Activated T-helper 17 cell treated with anti-CD3 and anti-CD28 coated beads, Interleukin-2, amount 50 U/mL, for 72 hours (primary cell): ENCODE data around the gene MXRA7. TPM values are rescaled to one million over a fixed set of nuclear protein-coding genes. Genes with fewer than 3 reads are reported as not detected.
"Not testable (repeated sequence)": the region's sequence is repeated elsewhere in the genome, so short reads cannot be mapped to it uniquely, and the experiment has no call there.

Source experiments
- ATAC-seq: fragments of 150-1000 bp; cut with Tn5 transposase; replicated peaks from 2 replicates; pipeline ENCODE4 v1.10.0; 2021; ENCODE audit warnings: mild to moderate bottlenecking, moderate library complexity
- H3K27ac Mint-ChIP-seq: one replicate; pipeline ENCODE4 v1.8.0; 2022; ENCODE audit warnings: mixed read lengths
- H3K27me3 Mint-ChIP-seq: one replicate; pipeline ENCODE4 v1.8.0; 2022; ENCODE audit warnings: mixed read lengths
- H3K36me3 Mint-ChIP-seq: one replicate; pipeline ENCODE4 v1.8.0; 2022; ENCODE audit warnings: low read depth, mild to moderate bottlenecking, mixed read lengths
- H3K4me1 Mint-ChIP-seq: one replicate; pipeline ENCODE4 v1.8.0; 2022; ENCODE audit warnings: mixed read lengths
- H3K4me3 Mint-ChIP-seq: one replicate; pipeline ENCODE4 v1.8.0; 2022; ENCODE audit warnings: mild to moderate bottlenecking, mixed read lengths
- H3K9me3 Mint-ChIP-seq: one replicate; pipeline ENCODE4 v1.8.0; 2022; ENCODE audit warnings: mixed read lengths
- total RNA-seq, 2 donors: library from RNA; stranded (reverse); gene quantifications; one replicate each; pipeline ENCODE4 v1.2.3, GENCODE V29; 2022

MXRA7 gene
- total RNA-seq, 2 donors from 2014 or later: 7.3 to 7.4 TPM

GRCh38 chr17:76739568-76740115 is 28.9 kb upstream of the MXRA7 start:
- peaks cover 76% of the 10 kb centered on the region for H3K36me3 Mint-ChIP-seq
- ATAC-seq, H3K4me1 Mint-ChIP-seq, H3K27ac Mint-ChIP-seq, H3K9me3 Mint-ChIP-seq, H3K27me3 Mint-ChIP-seq: not testable (repeated sequence)
- H3K4me3 Mint-ChIP-seq: peak overlapping the region; percentile 98

- no peaks in the 10 kb centered on the region for H3K9me3 Mint-ChIP-seq
- peaks cover 76% of the 10 kb centered on the region for H3K36me3 Mint-ChIP-seq
- peak overlapping the region; percentile 98 for H3K4me3 Mint-ChIP-seq
- no peaks in the 10 kb centered on the region for H3K27me3 Mint-ChIP-seq
- ATAC-seq: no peak
- H3K4me1 Mint-ChIP-seq: peaks cover 20% of the 10 kb centered on the region
- peak overlapping the region; percentile 95 for H3K27ac Mint-ChIP-seq
Measured at GRCh38 chr17:76738468-76738850, 27.7 kb upstream of the MXRA7 start.

- peak within 1 kb of the TSS; percentile 98 for H3K4me3 Mint-ChIP-seq
- H3K36me3 Mint-ChIP-seq: peaks cover 76% of the 10 kb centered on the region
- H3K9me3 Mint-ChIP-seq: no peaks in the 10 kb centered on the region
- H3K4me1 Mint-ChIP-seq: peaks cover 26% of the 10 kb centered on the region
- H3K27ac Mint-ChIP-seq: peak within 1 kb of the TSS; percentile 95
- ATAC-seq: peak; percentile 79
- H3K27me3 Mint-ChIP-seq: no peaks in the 10 kb centered on the region
Measured at GRCh38 chr17:76737676-76738467, 27.1 kb upstream of the MXRA7 start, which contains the start of gene MFSD11. Gene MFSD11, plus strand, starts transcription at chr17:76738119. Its CDS starts 234 bp downstream, at chr17:76738353.

GRCh38 chr17:76737082-76737675 is 26.4 kb upstream of the MXRA7 start, which contains the start of gene SRSF2:
Gene SRSF2, minus strand, starts transcription at chr17:76737331. Its CDS starts 171 bp downstream, at chr17:76737160.
- peak within 1 kb of the TSS; percentile 98 for H3K4me3 Mint-ChIP-seq
- peaks cover 76% of the 10 kb centered on the region for H3K36me3 Mint-ChIP-seq
- H3K4me1 Mint-ChIP-seq: peaks cover 27% of the 10 kb centered on the region
- no peaks in the 10 kb centered on the region for H3K9me3 Mint-ChIP-seq
- no peaks in the 10 kb centered on the region for H3K27me3 Mint-ChIP-seq
- peak; percentile 75 for ATAC-seq
- peak within 1 kb of the TSS; percentile 95 for H3K27ac Mint-ChIP-seq

GRCh38 chr17:76736349-76737081 is 25.8 kb upstream of the MXRA7 start:
- H3K27ac Mint-ChIP-seq: peak overlapping the region; percentile 95
- peaks cover 76% of the 10 kb centered on the region for H3K36me3 Mint-ChIP-seq
- ATAC-seq: peak; percentile 13
- H3K4me3 Mint-ChIP-seq: peak overlapping the region; percentile 98
- no peaks in the 10 kb centered on the region for H3K9me3 Mint-ChIP-seq
- H3K4me1 Mint-ChIP-seq: peaks cover 27% of the 10 kb centered on the region
- no peaks in the 10 kb centered on the region for H3K27me3 Mint-ChIP-seq

GRCh38 chr17:76735586-76736348 is 25.0 kb upstream of the MXRA7 start:
- ATAC-seq: no peak
- Mint-ChIP-seq H3K36me3 (peaks cover 76% of the 10 kb centered on the region), H3K9me3 (no peaks in the 10 kb centered on the region), H3K27ac (peak overlapping the region; percentile 83), H3K4me1 (peaks cover 27% of the 10 kb centered on the region), H3K27me3 (no peaks in the 10 kb centered on the region), H3K4me3 (peak overlapping the region; percentile 89)

GRCh38 chr17:76735006-76735405 is 24.2 kb upstream of the MXRA7 start:
- Mint-ChIP-seq H3K27ac (peak overlapping the region; percentile 83), H3K4me3 (peak overlapping the region; percentile 89), H3K9me3 (no peaks in the 10 kb centered on the region), H3K36me3 (peaks cover 82% of the 10 kb centered on the region), H3K4me1 (peaks cover 27% of the 10 kb centered on the region), H3K27me3 (no peaks in the 10 kb centered on the region)
- no peak for ATAC-seq

GRCh38 chr17:76734080-76734840 is 23.5 kb upstream of the MXRA7 start:
- no peak for ATAC-seq
- Mint-ChIP-seq H3K27me3 (no peaks in the 10 kb centered on the region), H3K4me1 (peaks cover 30% of the 10 kb centered on the region), H3K27ac (peak overlapping the region; percentile 83), H3K9me3 (no peaks in the 10 kb centered on the region), H3K36me3 (peaks cover 90% of the 10 kb centered on the region), H3K4me3 (peak overlapping the region; percentile 89)

- ATAC-seq: no peak
Measured at GRCh38 chr17:76733618-76733957, 22.8 kb upstream of the MXRA7 start.

GRCh38 chr17:76732734-76733617 is 22.2 kb upstream of the MXRA7 start:
- no peak for ATAC-seq
- Mint-ChIP-seq H3K27me3 (no peaks in the 10 kb centered on the region), H3K4me1 (peaks cover 21% of the 10 kb centered on the region), H3K9me3 (no peaks in the 10 kb centered on the region), H3K27ac (peak overlapping the region; percentile 83), H3K36me3 (peaks cover 97% of the 10 kb centered on the region), H3K4me3 (peak overlapping the region; percentile 89)

More at GRCh38 chr17:76733618-76733957, 22.8 kb upstream of the MXRA7 start:
- no peaks in the 10 kb centered on the region for H3K27me3 Mint-ChIP-seq
- no peaks in the 10 kb centered on the region for H3K9me3 Mint-ChIP-seq
- H3K27ac Mint-ChIP-seq: peak overlapping the region; percentile 83
- peaks cover 97% of the 10 kb centered on the region for H3K36me3 Mint-ChIP-seq
- peaks cover 26% of the 10 kb centered on the region for H3K4me1 Mint-ChIP-seq
- H3K4me3 Mint-ChIP-seq: peak overlapping the region; percentile 89

GRCh38 chr17:76731800-76732733 is 21.3 kb upstream of the MXRA7 start:
- Mint-ChIP-seq H3K36me3 (peaks cover 97% of the 10 kb centered on the region), H3K4me1 (peaks cover 21% of the 10 kb centered on the region), H3K27ac (peak overlapping the region; percentile 54), H3K4me3 (peak overlapping the region; percentile 89)
- H3K27me3 Mint-ChIP-seq, ATAC-seq, H3K9me3 Mint-ChIP-seq: not testable (repeated sequence)
